ENCODE data around the gene GALNTL6.

GALNTL6 gene

DNA sequence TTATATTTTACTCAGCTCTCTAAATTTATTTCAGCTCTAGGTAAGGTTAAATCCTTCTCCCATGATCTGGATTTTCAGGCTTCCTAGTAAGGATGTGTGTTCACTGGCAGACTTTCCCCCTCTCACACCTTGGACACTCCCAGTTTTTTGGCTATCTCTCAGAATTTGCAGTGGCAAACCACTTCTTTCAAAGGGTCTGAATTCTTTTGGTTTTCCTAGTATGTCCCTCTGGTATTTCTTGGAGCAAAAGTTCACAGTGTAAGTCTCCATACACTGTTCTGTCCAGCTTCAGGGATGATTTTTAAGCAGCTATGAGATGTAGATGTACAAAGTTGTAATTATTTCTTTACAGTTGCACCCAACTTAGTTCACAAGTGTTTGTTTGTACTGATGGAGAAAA lies 701.6 kb downstream of the GALNTL6 start:
- in situ Hi-C loops (cut with MboI; ENCODE audit: low sequenced_read_pairs), result no loop called here

DNA sequence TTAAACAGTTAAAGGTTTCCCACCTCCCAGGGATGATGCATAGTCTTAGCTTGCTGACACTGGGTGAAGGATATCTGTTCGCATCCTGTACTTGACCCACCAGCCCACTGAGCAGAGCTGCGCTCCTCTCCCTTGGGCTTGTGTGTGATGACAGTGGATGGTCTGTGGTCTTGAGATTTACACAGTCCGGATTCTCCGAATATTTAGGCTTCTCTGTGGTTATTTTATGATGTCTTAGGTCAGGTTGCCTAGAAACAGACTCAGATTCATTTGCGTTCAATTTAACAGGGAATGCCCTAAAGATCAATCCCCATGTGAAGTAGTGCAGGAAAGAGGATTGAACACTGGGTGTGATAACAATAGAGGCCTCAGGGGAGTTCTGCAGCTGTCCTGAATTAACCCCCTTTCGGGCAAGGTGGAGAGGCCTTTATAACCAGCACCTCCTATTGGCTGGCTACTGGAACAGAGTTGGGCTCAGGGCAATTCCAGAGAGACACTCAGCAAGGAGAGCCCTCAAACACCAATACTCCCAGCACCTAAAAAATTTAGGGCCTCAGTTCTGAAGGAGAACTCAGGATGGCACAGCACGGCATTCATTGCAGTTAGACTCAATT lies 702.2 kb downstream of the GALNTL6 start:
- in situ Hi-C loops (cut with MboI; ENCODE audit: low sequenced_read_pairs), result no loop called here

DNA sequence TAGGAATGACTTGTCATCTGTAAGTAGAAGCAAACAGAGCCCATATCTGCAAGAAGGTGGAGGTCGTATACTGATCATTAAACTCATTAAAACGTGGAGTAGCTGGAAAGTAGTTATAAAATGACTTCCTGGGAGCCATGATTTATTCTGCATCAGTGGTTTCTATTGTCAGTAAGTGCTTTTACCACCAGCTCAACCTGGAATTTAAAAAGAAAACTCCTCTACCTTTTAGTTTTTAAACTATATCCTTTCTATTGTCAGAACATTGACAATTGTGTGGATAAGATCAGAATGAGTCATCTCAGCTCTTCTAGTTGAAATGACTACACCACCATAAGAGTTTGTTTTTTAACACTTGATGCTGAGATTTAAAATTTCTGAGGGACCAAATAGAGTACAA lies 704.2 kb downstream of the GALNTL6 start:
- in situ Hi-C loops (cut with MboI; ENCODE audit: low sequenced_read_pairs), result no loop called here

DNA sequence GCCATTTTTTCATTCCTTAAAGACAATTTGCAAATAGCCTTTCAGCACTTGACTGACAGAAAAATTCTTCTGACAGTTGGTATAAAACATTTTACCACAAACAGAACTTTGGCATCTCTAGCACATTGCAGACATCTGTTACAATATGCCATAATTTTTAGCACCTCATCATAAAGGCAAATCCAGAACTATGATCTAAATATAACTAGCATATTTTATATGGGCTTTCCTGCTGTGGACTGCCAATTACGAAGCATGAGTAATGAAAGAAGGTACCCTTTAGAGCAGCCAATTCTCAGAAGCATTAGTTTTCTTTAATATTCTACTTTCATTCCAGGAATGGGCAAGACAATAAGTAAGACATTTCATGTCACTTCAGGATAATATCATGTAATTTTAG lies 708.0 kb downstream of the GALNTL6 start:
- in situ Hi-C loops (cut with MboI; ENCODE audit: low sequenced_read_pairs), result no loop called here

DNA sequence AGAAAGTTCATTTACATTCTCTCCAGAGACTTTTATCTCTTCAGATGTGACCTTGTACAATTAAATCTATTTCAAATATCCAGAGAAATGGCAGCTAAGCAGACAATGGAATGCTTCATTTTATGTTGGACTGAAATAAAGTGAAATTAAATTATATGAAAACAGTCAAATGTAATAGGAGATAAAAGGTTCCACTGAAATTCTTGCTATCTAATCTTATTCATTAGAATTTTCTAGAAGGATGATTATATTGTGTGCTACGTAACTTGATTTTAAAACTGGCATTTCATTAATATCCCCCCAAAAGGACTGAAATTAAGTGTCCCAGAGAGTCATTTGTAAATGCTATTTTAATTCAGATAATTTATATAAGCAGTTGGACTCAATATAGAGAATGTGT lies 708.5 kb downstream of the GALNTL6 start:
- in situ Hi-C loops (cut with MboI; ENCODE audit: low sequenced_read_pairs), result no loop called here

DNA sequence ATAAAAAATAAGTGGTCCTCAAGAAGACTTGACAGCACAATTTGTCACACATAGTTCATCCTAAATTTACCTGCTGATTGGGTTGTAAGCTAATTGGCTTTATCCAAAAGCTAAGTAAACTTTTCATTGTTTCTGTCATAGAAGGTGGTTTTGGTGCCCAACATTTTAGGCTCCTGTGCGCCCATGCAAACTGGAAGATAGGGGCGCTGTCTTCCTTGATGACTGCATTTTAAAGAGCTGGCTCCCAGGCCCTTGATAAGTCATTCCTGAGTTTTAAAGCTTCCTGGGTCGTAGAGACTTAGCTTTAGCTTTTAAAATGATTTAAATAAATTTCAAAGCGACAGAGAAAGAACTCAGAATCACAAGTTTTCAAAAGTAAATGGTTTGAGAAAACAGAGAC lies 730.0 kb downstream of the GALNTL6 start:
- in situ Hi-C loops (cut with MboI; ENCODE audit: low sequenced_read_pairs), result no loop called here

DNA sequence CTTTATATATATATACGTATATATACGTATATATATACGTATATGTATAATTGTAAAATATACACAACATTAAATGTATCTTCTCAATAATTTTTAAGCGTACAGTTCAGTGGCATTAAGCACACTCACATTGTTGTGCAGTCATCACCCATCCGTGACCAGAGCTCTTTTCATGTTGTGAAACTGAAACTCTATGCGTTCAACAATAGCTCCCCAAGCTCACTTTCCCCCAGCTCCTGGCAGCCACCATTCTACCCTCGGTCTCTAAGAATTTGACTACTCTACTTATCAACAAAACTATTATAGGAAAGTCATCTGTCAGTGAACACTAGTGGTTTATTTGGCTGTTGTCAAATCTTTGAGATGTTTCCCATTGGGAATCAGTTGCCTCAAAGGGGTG lies 733.6 kb downstream of the GALNTL6 start:
- in situ Hi-C loops (cut with MboI; ENCODE audit: low sequenced_read_pairs), result no loop called here

DNA sequence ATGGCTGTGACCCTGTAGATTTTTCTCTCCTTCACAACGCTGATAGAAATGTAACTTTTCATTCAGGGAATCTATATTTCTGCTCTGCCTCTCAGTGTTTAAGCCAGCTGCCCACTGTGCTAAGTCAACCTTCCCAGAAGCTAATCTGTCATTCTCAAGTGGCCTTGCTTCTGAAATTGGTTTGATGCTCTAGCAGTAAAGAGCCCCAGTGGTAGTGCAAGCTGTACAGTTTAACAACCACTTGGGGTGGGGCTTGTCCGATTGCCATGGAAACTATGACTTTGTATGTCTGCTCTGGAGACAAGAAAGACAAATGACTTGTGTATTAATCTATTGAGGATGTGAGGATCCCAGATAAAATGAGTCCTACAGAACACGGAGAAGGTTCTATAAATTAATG lies 734.5 kb downstream of the GALNTL6 start:
- in situ Hi-C loops (cut with MboI; ENCODE audit: low sequenced_read_pairs), result no loop called here

DNA sequence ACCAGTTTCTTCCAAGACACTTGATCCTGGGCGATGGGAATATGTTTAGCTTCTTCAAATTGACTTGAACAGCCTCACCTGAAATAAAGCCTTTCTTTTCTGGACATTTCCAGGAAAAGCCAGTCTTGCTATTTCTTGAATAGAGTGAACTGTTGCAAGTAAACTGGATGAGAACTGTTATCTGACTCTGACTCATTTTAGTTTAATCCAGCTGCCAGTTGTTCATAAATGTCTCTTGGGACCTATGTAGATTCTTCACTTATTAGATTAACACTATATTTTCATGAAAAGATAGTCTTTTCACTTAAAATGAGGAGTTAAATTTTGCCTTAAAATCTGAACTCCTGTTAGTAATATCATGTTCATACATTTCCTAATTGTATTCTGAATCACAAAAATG lies 740.0 kb downstream of the GALNTL6 start:
- in situ Hi-C loops (cut with MboI; ENCODE audit: low sequenced_read_pairs), result no loop called here

DNA sequence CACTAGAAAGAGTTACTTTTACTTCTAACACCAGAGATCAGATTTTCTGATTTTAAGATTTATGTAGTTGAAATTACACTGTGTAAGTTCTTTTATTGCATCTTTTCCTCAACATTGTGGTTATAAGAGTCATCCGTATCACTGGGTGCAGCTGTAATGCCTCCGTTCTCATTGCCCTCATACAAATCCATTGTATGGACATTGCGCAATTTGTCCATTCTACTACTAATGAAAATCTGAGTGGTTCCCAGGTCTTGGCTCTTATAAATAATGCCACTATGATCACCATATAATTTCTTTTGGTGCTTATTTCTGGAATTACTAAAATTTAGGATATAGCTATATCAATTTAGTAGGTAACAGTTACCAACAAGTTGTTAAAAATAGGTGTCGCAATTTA lies 741.4 kb downstream of the GALNTL6 start:
- in situ Hi-C loops (cut with MboI; ENCODE audit: low sequenced_read_pairs), result no loop called here

DNA sequence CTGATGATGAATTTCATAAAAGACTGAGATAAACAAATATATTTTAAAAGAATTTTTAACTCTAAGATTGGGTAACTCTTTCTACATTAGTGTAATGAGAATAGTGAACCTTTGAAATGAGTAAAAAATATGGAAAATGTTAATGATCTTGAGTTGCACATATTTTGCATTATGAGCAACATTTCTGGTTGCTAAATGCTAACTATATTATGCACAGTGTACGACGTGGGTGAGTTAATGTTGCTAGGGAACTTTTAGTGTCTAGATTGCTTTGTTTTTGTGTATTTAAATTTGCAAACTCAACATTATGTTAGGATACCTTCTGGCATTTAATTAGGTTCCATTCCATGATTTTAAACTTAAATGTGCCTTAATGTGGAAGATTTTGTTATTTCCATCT lies 742.5 kb downstream of the GALNTL6 start:
- in situ Hi-C loops (cut with MboI; ENCODE audit: low sequenced_read_pairs), result no loop called here

DNA sequence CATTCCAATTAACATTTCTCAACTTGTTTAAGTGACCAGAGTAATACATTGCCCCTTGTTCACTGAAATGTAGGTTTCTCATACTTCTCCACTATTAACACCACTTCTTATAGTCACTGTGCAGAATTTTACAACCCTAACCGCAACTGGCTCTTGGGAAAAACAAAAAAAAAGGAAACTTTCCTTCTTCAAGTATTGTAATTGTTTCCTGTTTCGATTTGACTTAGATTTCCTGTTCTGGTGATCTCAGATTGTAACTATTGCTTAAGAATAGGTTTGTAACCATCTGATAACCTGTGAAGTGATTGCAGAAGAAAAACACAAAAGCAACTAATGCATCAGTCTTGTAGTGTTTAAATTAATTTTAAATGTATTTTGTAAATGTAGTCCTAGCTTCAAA lies 760.7 kb downstream of the GALNTL6 start:
- in situ Hi-C loops (cut with MboI; ENCODE audit: low sequenced_read_pairs), result no loop called here

DNA sequence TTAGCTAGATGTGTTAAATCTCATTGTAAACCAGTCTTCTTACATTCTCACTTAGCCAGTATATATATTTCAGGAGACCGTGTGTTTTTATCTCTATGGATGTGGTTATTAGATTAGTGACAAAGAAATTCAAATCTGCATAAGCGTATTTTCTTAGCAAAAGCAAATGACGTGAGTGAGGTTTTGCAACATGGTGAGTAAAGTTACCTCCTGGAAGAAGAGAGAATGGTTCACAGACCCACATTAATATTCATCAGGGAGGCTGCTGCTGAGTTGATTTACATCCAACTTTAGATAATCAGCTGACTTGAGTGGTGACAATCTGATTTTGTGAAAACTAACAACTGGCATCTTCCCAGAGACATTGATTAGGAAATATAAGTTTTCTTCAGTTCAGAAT lies 765.5 kb downstream of the GALNTL6 start:
- in situ Hi-C loops (cut with MboI; ENCODE audit: low sequenced_read_pairs), result no loop called here

DNA sequence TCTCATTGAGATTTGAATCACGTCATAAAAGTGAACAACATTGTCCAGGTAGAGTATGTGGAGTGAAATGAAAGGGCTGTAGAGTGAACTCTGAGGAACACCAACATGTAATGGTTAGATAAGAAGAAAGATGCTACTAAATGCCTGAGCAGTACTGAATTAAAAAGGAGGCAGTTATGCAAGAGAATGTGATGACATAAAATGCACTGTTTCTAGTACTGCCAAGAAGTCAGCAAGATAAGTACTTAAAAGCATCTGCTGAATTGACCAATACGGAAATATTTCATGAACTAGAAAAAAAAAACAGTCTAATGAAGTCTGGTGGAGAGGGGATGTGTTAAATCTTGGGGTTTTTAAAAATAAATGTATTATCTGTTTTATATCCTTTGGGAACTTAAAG lies 771.6 kb downstream of the GALNTL6 start:
- in situ Hi-C loops (cut with MboI; ENCODE audit: low sequenced_read_pairs), result no loop called here

DNA sequence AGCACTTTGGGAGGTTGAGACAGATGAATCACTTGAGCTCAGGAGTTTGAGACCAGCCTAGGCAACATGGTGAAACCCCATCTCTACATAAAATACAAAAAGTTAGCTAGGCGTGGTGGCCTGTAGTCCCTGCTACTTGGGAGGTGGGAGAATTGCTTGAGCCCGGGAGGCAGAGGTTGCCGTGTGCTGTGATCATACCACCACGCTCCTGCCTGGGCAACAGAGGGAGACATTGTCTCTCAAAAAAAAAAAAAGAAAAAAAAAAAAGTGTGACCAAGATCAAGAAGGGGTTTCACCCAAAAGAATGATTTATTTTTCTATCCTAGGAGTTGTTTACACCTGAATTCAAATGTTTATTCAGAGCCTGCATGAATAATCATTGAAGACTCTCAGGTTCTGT lies 783.0 kb downstream of the GALNTL6 start:
- in situ Hi-C loops (cut with MboI; ENCODE audit: low sequenced_read_pairs), result no loop called here

DNA sequence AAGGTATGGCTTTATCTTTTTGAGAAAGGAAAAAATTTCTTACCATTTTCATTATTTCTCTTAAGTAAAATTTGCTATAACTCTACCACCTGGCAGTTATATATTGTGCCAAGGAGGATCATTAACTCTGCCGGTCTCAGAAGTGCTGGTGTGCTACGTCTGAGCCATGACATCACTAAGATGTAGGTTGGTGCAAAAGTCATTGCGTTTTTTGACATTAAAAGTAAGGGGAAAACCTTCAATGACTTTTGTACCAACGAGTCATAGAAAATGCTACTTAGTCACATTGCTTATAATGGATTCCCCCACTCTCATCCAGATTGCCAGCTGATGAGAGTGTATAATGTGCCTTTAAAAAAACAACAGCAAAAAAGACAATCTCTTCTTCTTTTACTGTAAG lies 786.4 kb downstream of the GALNTL6 start:
- in situ Hi-C loops (cut with MboI; ENCODE audit: low sequenced_read_pairs), result no loop called here

DNA sequence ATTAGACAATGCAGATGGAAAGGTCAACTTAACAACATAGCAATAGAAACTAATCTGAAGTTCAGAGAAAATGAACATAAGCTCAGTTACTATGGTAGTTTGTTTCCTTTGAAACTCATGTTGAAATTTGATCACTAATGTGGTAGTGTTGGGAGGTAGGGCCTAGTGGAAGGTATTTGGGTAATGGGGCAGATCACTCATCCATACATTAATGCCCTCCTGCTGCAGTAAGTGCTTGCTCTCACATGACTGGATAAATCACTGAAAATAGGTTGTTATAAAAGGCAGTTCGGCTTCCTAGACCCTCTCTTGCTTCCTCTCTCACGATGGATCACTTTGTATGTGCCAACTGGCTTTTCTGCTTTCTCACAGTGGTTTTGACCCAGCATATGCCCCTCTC lies 788.0 kb downstream of the GALNTL6 start:
- in situ Hi-C loops (cut with MboI; ENCODE audit: low sequenced_read_pairs), result no loop called here

DNA sequence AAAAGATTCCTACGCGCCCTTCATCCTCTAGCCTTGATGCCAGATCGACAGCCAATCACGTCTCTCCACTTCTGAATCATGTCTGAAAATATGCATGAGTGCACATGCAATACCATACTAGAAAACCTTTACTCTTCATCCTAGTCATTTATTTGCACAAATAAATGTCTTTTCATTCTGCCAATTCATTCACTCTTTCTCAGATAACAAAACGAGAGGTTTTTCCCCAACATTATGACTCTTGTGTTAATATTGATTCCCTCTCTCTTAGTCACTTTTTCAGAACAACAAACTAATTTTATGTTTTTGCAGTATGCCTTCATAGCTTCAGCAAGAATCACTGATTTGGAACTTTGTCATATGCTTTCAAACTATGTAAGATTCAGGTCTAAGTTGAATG lies 806.0 kb downstream of the GALNTL6 start:
- in situ Hi-C loops (cut with MboI; ENCODE audit: low sequenced_read_pairs), result no loop called here

DNA sequence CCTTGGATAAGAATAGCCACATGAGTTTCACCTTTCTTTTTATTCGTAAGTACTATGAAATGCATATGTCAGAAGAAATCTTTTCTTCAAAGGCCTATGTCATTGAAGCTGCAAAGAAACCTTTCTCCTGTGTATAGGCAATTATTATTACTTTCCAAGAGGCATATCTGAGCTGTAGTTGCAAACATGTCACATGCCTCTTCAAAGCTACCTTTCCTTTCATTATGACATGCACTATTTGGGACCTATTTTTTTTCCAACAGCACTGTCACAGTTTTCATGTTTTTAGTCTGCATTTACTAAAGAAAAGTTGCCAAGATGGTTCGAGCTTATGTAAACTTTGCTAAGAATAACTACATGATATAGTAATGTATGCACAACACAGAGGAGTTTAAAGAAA lies 806.6 kb downstream of the GALNTL6 start:
- in situ Hi-C loops (cut with MboI; ENCODE audit: low sequenced_read_pairs), result no loop called here

DNA sequence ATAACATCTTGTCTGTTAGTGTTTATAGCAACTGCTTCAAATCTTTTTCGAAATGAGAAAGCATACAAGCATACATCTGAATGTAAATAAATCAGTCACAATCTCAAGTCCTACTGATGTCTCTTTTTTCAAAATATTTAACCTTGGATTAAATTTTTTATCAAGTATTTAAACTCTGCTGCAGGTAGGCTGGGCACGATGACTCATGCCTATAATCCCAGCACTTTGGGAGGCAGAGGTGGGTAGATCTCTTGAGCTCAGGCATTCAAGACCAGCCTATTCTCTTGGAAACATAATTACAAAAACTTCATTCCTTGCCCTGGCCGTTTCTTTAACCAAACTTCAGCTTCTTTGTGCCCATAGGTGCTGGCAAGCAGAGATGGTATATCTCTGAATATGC lies 815.1 kb downstream of the GALNTL6 start:
- in situ Hi-C loops (cut with MboI; ENCODE audit: low sequenced_read_pairs), result no loop called here

DNA sequence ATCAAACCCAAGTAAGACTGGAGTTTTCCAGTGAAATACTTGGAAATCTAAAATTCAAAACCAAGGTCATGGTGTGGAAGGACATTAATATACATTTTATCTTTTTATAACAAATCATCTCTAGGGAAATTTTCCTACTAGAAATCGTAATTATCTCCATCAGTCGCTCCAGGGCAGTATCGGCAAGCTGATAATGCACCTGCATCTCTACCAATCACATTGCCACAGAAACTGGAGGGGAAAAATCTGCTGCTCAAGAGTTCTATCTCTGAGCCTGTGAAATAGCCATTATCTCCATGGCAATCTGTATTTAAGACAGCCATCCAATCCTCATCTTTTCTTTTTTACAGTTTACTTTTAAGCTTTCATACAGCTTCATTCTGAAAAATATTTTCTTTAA lies 817.1 kb downstream of the GALNTL6 start:
- in situ Hi-C loops (cut with MboI; ENCODE audit: low sequenced_read_pairs), result no loop called here

DNA sequence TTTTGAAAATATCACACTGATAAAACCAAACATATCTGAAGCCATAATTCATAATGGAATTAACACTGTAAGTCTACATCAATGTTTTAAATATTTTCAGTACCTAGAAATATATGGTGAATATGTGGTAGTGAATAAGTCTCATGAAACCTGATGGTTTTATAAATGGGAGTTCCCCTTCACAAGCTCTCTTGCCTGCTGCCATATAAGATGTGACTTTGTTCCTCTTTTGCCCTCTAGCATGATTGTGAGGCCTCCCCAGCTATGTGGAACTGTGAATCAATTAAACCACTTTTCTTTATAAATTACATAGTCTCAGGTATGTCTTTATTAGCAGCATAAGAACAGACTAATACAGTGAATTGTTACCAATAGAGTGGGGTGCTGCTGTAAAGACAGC lies 818.6 kb downstream of the GALNTL6 start:
- in situ Hi-C loops (cut with MboI; ENCODE audit: low sequenced_read_pairs), result no loop called here

DNA sequence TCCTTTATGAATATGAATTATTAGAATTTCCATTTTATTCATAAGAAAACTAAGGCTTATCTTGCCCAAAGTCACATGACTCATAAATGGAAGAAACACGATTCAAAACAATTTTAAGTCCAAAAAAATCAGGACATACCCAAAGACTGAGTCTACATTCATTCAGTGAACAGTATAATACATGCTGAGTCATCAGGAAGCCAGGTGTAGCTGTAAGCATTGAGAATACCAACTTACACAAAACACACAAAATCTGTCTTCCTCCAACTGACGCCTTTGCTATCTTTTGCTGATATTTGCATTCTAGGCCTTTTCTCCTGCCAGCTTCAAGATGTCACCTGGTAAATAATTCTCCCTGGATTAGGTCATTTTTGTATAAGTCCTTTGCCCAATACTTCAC lies 835.3 kb downstream of the GALNTL6 start:
- in situ Hi-C loops (cut with MboI; ENCODE audit: low sequenced_read_pairs), result no loop called here

DNA sequence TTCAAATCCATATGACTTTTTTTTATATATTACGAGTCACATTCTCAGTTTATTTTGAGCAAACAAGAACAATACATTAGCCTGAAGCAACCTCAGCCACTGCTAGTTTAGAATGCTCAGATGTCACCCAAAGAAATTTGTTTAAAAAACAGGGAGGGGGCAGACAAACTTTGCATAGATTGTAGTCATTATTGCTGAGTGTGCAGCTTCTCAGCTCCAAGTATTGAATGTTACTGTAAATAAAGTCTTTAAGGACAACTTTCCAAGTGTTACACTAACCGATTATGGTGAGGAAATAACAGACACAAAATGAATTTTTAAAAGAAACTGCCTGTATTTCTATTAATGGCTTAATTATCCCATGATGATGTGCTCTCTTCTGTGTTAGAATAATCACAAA lies 835.9 kb downstream of the GALNTL6 start:
- in situ Hi-C loops (cut with MboI; ENCODE audit: low sequenced_read_pairs), result no loop called here
